K562 (cell line): ENCODE results near the gene YBEY. TPM values are rescaled to one million over a fixed set of nuclear protein-coding genes. Genes with fewer than 3 reads are reported as not detected.

Experiments
- BDP1 ChIP-seq: IDR thresholded peaks from 3 replicates; pipeline ENCODE4 v1.6.1; 2011; ENCODE audit not compliant: insufficient read length, insufficient read depth
- BRF1 ChIP-seq: IDR thresholded peaks from 3 replicates; pipeline ENCODE4 v1.6.1; 2011; ENCODE audit warnings: borderline replicate concordance, mild to moderate bottlenecking; ENCODE audit not compliant: insufficient read length; ENCODE audit errors: extremely low read depth
- E2F4 ChIP-seq: sonication (generic); formaldehyde crosslinking; IDR thresholded peaks from 2 replicates; pipeline ENCODE4 v1.8.0; 2022; ENCODE audit warnings: mild to moderate bottlenecking, low read depth, missing genetic modification reagents
- E4F1 ChIP-seq: fragments of 250-450 bp; sonication (Bioruptor Pico); IDR thresholded peaks from 2 replicates; pipeline ENCODE4 v1.5.0; 2021; ENCODE audit warnings: mild to moderate bottlenecking, borderline replicate concordance
- HDAC2 ChIP-seq: fragments of 450-650 bp; IDR thresholded peaks from 2 replicates; pipeline ENCODE4 v1.6.1; 2016; ENCODE audit warnings: mild to moderate bottlenecking
- MEF2A ChIP-seq: IDR thresholded peaks from 2 replicates; pipeline ENCODE4 v1.6.1; 2011; ENCODE audit warnings: low read depth, mild to moderate bottlenecking, low read length, moderate library complexity; ENCODE audit not compliant: control insufficient read depth
- MYC ChIP-seq, 2 experiments: fragments of 250-450 bp in 1 of 2; sonication (Bioruptor Pico) in 1 of 2; IDR thresholded peaks; 2 replicates each; pipeline versions ENCODE4 v1.5.1 to v1.6.1; 2012 to 2021; ENCODE audit warnings: low read depth in 2 of 2, borderline replicate concordance in 1 of 2, improper control_type of control experiment in 1 of 2, low read length in 1 of 2, mild to moderate bottlenecking in 1 of 2, moderate library complexity in 1 of 2
- RBBP5 ChIP-seq: fragments of 200-600 bp; sonication (generic); IDR thresholded peaks from 2 replicates; pipeline ENCODE4 v1.6.1; 2012; ENCODE audit warnings: borderline replicate concordance, mild to moderate bottlenecking, low read length, control low read depth, inconsistent platforms; ENCODE audit not compliant: insufficient read depth, poor library complexity, severe bottlenecking
- SAP30 ChIP-seq: fragments of 200-600 bp; sonication (generic); IDR thresholded peaks from 2 replicates; pipeline ENCODE4 v1.6.1; 2012; ENCODE audit warnings: borderline replicate concordance, low read depth, mild to moderate bottlenecking, moderate library complexity, low read length, control low read depth, inconsistent platforms; ENCODE audit not compliant: insufficient read depth, poor library complexity, severe bottlenecking
- SMAD2 ChIP-seq: fragments of 150-350 bp; IDR thresholded peaks from 2 replicates; pipeline ENCODE4 v1.6.1; 2014; ENCODE audit warnings: low read depth, mild to moderate bottlenecking, low read length
- UBTF ChIP-seq, 2 experiments: IDR thresholded peaks; 2 replicates each; pipeline ENCODE4 v1.6.1; 2012; ENCODE audit warnings: improper control_type of control experiment in 2 of 2, low read depth in 2 of 2, low read length in 2 of 2, borderline replicate concordance in 1 of 2
- ZBTB12 ChIP-seq: fragments of 250-450 bp; sonication (Bioruptor Pico); IDR thresholded peaks from 2 replicates; pipeline ENCODE4 v1.4.0; 2020
- ZHX1 ChIP-seq: fragments of 150-350 bp; conservative IDR thresholded peaks from 2 replicates; pipeline ENCODE4 v1.6.1; 2014; ENCODE audit warnings: low read length
- ZNF174 ChIP-seq: fragments of 250-450 bp; sonication (Bioruptor Pico); IDR thresholded peaks from 2 replicates; pipeline ENCODE4 v1.4.0; 2020; ENCODE audit warnings: mild to moderate bottlenecking
- ZNF354B ChIP-seq: fragments of 250-450 bp; sonication (Bioruptor Pico); IDR thresholded peaks from 2 replicates; pipeline ENCODE4 v1.4.0; 2020
- ZNF551 ChIP-seq: fragments of 250-450 bp; sonication (Bioruptor Pico); IDR thresholded peaks from 2 replicates; pipeline ENCODE4 v1.5.0; 2021; ENCODE audit warnings: mild to moderate bottlenecking, moderate library complexity
- polyA plus RNA-seq, 8 experiments: library from polyadenylated mRNA; depleted of rRNA in 4 of 8; stranded (reverse) in 5 of 8; unstranded in 3 of 8; fragments of >200 nt; fragmentation: Nextera tagmentation in 2 of 8; fragmentation: Illumina TruSeq in 1 of 8; extraction: Ambion mirVana in 2 of 8; extraction: Trizol in 1 of 8; gene quantifications; 2 replicates each; pipeline versions ENCODE4 v1.2.1 to v1.2.3, GENCODE V29; 2011 to 2014; ENCODE audit warnings: inconsistent platforms in 1 of 8, missing spikeins in 1 of 8
- total RNA-seq, 7 experiments: library from RNA; depleted of rRNA in 6 of 7; stranded (reverse); fragments of >200 nt in 6 of 7; fragmentation: Illumina TruSeq in 2 of 7; extraction: Trizol in 2 of 7; gene quantifications; 2 replicates each; pipeline versions ENCODE4 v1.2.1 to v1.2.3, GENCODE V29; 2011 to 2021; ENCODE audit warnings: low replicate concordance in 1 of 7

Gene YBEY
- total and polyA plus RNA-seq, 9 of the 15 experiments (the other 6 are each of a cell fraction or from before 2014, with no cell fraction given): 6.4 to 28.0 (median 12.4) TPM

GRCh38 chr21:46323710-46324389 lies 37.7 kb downstream of the YBEY start, which contains the start of the genes C21orf58 and PCNT (continued):
- TF ChIP-seq RBBP5 (peak; percentile 92), BRF1 (no peak), BDP1 (no peak), ZNF174 (CRISPR knock-in tag) (no peak), ZNF354B (CRISPR knock-in tag) (no peak), E2F4 (peak; percentile 99), UBTF (IDR thresholded peaks at IDR 0.05; ENCODE audit: borderline replicate concordance in 1 of 2, low read depth in 2 of 2, low read length in 2 of 2) (peak; percentile 28 to 65; a peak in 1 of 4 replicates), ZHX1 (no peak), E4F1 (CRISPR knock-in tag) (no peak), SMAD2 (no peak), MYC (IDR thresholded peaks at IDR 0.05; ENCODE audit: low read depth, low read length) (peak; percentile 79), MYC (CRISPR knock-in tag; IDR thresholded peaks at IDR 0.05; ENCODE audit: borderline replicate concordance, low read depth) (no peak; the same call in 1 of the 2 replicates), ZNF551 (CRISPR knock-in tag) (no peak), ZBTB12 (peak; percentile 29; the same call in 1 of the 2 replicates), SAP30 (peak; percentile 98), MEF2A (no peak), HDAC2 (peak; percentile 52)
